HG02885 (cell line): ENCODE measurements around the gene CUEDC2.
"Not testable (repeated sequence)": the region's sequence is repeated elsewhere in the genome, so short reads cannot be mapped to it uniquely, and the experiment has no call there.

Source experiments
- ATAC-seq: cut with Tn5 transposase; IDR thresholded peaks from one replicate; pipeline ENCODE4 v1.9.1; 2021; ENCODE audit warnings: mild to moderate bottlenecking; ENCODE audit not compliant: unreplicated experiment, poor library complexity

CUEDC2 gene

DNA sequence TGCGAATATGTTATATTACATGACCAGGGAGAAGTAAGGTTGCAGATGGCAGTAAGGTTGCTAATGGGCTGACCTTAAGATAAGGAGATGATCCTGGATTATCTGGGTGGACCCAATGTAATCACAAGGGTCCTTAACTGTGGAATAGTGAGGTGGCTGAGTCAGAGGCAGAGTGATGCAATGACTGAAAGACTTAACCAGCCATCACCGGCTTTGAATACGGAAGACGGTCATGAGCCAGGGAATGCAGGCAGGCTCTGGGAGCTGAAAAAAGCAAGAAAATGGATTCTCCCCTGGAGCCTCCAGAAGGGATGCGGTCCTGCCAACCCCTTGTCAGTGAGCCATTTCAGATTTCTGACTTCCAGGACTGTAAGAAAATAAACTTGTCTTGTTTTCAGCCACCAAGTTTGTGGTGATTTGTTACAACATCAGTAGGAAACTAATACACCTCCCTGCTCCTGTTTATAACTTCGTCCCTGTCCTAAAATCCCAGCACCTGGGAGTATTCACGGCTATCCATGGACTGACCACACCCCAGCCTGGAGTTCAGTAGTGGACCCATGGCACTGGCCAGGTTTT, 23.6 kb upstream of the CUEDC2 start:
- no peak for ATAC-seq

DNA sequence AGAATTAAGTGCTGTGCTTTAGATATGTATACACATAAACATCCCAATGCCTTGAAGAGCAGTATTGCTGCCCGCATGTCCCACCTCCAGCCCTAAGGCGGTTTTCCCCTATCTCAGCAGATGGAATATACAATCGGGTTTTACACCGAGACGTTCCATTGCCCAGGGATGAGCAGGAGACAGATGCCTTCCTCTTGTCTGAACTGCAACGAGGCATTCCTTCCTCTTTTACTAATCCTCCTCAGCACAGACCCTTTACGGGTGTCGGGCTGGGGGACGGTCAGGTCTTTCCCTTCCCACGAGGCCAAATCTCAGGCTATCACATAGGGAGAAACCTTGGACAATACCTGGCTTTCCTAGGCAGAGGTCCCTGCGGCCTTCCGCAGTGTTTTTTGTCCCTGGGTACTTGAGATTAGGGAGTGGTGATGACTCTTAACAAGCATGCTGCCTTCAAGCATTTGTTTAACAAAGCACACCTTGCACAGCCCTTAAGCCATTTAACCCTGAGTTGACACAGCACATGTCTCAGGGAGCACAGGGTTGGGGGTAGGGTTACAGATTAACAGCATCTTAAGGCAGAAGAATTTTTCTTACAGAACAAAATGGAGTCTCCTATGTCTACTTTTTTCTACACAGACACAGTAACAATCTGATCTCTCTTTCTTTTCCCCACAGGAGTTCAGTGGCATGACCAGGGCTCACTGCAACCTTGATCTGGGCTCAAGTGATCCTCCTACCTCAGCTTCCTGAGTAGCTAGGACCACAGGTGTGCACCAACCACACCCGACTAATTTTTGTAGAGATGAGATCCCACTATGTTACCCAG, 22.5 kb upstream of the CUEDC2 start:
- not testable (repeated sequence) for ATAC-seq

DNA sequence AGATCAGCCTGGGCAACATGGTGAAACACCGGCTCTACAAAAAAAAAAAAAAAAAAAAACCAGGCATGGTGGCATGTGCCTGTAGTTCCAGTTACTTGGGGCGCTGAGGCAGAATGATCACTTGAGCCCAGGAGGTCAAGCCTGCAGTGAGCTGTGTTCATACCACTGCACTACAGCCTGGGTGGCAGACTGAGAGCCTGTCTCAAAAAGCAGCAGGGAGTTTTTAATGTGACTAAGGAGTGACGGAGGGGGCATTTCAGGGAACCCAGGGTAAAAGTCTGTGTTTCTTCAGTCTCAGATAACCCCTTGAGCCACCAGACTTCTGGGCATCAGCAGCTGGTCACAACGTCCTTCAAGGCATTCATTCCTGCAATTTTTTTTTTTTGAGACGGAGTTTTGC, 21.1 kb upstream of the CUEDC2 start:
- ATAC-seq = no peak

DNA sequence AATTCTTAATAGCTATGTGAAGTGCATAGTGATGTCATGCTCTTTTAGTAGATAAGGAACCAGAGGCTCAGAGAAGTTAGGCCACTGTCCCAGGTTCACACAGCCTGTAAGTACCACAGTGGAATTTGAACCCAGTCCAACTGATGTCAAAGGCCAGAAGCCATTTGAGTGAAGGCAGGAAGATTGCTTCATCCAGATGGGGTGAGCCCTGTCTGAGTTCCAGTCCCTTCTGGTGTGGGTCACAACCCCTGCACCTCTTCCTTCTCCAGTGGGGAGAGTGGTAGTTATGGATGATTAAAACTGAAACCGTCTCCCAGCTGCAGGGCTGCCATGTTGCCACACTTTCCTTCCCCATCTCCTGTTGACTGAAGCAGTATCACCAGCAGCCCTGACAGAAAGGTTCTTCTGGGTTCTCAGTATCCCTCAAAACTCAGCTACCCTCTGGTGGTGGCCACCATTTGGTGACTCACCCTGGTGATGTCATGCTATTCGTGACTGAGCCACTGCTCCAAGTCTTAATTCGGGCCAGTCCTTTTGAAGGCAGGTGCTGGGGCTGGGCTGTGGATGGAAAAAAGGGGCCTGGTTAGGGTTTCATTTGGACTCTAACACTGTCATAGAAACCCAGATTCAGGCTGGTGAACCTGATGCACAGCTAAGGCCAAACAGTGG, 20.4 kb upstream of the CUEDC2 start:
- no peak for ATAC-seq

DNA sequence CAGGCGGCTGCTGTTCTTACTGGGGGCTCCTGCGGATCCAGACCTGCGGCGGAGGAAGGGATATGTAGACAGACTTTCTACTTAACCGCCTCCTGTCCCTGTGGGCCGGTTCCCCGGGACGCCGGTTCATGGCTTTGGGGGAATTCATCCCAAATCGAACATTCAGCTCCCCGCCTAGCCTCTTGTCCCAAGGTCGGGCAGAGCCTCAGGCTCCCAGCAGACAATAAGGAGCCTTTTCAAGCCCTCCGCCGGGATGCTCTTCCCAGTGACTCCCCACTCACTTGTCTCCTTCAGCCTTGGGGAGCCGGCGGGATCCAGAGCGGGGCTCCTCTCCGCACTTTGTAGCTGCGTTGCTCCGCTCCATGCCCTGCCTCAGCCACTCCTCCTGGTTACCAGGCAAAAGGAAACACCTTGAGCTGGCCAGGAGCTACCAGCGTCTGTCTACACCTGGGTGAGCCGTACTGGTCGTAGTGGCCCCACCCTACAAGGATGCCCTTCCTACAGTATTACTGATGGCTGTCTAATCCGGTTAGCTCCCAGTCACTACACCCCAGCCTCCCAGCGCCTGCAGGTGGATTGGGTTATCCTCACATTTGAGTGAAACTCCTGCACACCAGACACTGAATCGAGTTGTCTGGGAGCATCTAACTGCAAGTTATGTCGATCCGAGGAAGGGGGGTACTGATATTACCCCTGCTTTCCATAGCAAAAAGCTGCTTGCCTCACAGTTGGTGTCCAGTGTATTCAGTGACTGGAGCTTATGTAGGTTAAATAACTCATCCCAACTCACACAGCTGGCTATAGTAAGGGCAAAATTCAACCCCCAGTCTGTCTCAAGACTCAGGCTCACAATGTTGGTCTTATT, 19.0 kb upstream of the CUEDC2 start, which contains the start of gene C10orf95:
Gene C10orf95, minus strand, starts transcription at position 439 of the 865 bp plus-strand sequence. CDS start 450 bp downstream, outside the sequence.
- ATAC-seq = no peak

DNA sequence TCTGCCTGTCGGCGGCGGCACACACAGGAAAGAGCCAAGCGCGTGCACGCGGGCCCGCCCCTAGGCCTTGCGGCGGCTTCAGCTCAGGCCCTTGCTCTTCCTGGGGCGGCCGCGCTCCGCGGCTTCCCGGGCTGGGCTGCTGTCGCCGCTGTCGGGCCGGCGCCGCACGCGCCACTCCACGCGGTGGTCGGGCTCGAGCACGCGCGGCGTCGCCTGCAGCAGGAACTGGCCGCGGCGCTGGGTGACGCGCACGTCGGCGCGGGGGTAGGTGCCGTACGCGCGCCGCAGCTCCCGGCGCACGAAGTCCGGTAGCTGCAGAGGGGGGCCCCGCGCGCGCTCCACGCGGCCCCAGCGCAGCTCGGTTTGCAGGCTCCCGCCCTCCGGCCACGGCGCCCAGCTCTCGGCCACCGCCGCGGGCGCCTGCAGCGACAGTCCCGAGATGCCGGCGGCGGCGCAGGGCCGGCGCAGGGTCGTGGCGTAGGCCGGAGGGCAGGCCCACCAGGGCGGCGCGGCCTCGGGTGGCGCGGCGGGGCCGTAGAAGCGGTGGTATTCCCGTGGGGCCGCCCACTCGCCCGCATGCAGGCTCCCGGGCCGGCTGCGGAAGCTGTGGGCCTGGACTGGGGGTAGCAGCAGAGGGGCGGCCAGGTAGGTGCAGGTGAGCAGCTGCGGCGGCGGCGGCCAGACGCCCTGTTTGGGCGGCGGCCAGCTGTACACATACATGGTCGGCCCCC, 18.2 kb upstream of the CUEDC2 start:
- peak; percentile 79 for ATAC-seq

DNA sequence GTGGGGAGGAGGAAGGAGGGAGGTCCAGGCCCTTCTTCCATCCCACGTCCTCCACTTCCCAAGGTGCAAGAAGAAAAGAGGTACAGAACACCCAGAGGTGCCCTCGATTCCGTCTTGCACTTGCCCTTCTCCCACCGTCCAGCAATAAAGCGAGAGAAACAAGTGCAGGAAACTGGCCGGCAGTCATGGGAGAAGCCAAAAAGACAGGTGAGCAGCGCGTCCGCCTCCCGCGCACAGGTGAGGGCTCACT, 17.7 kb upstream of the CUEDC2 start:
- ATAC-seq = peak; percentile 3

DNA sequence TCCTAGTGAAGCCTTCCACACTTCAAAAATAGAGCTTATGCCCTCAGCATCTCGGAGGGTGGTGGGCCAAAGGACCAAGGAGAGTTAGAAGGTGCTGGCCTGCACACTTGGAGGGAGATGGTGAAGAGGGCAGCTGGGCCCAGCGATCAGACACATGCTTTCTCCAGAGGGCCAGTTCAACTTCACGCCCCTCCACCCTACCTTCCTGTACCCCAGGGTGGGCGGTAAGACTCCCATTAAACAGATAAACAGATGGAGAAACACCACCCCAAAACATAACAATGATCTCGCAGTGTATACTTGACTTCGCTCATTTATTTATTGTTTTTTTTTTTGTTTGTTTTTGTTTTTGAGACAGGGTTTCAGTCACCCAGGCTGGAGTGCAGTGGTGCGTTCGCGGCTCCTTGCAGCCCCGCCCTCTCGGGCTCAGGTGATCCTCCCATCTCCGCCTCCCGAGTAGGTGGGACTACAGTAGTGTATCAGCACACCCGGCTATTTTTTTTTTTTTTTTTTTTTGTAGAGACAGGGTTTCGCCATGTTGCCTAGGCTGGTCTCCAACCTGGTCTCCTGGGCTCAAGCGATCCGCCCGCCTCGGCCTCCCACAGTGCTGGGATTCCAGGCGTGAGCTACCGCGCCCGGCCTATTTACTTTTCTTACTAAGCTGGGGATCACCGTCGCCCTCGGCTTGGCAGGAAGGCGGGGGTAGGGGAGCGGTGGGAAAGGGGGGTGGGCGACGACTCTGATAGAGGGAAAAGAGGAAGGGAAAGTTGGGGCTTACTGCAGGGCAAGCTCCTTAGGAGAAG, 17.1 kb upstream of the CUEDC2 start:
- ATAC-seq = peak; percentile 56

DNA sequence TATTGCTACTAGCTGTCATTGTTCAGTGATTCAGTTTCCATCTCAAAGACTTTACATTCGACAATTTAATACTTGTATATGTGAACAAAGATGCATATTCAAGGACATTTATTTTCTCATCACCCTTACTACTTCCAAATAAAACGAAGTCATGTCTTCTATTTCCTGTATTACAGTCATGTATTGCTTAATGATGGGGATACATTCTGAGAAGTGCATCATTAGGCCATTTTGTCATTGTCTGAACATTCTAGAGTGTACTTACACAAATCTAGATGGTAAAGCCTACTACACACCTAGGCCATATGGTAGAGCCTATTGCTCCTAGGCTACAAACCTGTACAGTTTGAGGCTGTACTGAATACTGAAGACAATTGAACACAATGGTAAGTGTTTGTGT, 12.5 kb upstream of the CUEDC2 start:
- ATAC-seq = no peak

DNA sequence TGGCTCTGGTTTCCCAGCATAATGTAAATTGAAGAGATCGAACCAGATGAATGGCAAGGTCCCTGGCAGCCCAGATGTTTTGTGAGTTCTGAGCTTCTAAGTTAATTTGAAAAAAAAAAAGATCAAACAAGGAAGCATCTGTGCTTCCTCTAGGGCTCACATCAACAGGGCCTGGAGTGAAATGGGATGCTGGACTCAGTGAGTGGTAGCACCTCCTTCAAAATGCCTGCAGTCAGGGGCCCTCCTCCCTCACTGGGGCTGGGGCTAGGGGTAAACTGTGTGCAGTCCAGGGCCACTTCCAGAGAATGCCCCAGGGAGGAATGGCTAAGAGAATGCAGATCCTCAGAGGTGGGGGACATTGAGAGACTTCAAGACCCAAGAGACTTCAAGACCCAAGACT, 6.0 kb upstream of the CUEDC2 start:
- no peak for ATAC-seq

DNA sequence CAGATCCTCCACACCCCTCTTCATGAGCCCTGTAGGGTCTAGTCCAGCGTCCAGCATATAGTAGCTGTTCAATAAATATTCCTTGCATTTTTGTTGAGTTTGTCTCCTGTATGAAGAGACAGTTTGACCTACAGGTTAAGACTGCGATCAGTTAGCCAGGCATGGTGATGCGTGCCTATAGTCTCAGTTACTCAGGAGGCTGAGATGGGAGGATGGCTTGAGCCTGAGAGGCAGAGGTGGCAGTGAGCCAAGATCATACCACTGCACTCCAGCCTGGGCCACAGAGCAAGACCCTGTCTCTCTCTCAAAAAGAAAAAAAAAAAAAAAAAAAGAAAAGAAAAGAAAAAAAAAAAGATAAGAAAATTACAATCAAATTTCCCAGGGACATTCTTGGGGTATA, 5.1 kb upstream of the CUEDC2 start:
- no peak for ATAC-seq

DNA sequence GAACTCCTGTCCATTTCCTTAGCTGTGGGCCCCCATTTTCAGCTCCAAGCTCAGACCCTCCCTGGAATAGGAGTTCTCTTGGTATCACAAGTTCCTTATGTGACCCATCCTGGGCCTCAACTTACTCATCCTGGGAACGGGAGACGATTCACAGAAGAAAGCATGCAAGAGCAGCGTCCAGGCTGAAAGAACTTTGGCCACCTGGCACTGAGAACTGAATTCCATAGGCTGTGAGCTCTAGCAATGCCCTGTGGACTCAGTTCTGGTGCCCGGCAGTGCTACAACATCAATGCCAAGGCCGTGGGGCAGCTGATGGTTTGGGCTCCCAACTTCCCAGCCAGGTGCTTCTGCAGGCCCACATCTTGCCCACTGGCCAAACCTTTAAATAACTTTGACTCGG, 3.9 kb upstream of the CUEDC2 start:
- no peak for ATAC-seq

DNA sequence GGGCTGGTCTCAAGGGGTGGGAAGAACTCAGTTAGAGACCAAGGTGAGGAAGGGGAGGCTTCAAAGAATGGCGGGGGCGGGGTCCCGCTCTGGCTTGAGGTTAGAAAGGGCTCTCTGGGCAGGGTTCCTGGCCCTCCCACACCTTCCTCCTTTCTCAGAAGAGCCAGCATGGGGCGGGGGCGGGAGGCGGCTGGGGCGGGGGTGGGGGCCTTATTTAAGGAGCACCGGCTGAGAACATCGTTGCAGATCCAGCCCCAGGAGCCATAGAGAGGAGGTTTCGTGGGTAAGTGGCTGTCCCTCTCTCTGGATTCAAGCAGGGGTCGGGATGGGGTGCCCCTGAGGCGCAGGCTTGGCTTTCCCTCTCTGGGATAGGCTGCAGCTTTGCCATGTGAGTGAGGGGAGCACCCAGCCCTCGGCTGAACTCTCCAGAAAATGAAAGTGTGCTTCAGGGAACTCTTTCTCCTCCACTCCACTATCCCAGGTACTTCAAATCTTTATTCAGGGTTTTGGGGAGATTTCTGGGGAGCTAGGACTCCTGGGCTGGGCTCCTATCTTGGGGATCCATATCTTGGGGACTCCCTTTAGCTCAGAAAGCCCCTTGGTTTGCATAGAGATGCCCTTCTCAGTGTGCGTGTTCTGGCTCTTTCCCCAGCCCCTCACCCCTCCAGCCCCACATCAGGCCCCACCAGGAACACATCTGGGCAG, 3.3 kb upstream of the CUEDC2 start:
- ATAC-seq = no peak

DNA sequence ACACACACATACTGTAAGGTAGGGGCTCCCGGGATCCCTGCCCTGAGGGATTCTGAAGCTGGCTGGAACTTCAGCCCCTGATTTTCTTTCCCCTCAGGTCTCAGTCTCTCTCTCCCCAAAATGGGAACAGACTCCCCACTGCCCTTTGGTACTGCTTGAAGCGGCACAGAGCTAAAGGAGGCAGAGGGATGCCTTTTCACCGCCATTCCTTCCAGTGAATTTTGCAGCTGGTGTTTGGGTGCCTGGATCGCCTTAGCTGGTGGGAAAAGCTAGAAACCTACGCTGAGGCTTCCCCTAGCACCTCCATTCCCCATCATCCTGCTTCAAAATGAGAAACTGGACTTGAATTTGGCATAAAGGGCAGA, 2.7 kb upstream of the CUEDC2 start:
- ATAC-seq = no peak

DNA sequence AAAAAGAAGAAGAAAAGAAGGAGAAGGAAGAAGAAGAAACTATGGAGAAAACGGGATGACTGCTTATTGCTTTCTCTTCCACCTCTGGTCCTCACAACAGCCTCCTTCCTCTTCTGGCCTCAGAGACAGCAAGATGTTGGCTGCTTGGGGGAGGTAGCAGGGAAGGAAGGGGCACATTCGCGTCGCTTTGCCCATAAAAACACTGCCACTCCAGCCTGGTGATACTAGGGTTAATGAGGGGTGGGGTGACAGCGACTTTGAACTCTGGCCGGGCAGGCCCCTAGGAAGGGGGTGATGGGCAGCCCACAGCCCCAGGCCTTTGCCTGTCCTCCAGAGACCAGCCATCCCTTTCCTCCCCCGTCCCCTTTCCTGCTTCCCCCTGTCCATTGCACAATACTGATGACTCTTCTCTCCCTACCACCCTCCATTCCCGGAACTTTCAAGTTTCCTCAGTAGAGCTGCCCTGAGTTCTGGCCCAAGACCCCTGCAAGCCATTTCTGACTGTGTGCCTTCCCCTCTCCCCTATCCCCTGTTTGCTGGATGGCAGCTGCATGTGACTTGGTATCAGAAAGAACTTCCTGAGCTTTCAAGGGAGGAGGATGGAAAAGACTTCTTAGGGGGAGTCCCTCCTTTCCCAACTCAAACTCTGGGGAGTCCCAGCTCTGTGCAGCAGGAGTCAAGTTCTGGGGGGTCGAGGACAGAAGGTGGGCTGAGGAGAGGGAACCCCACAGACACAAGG, 2.2 kb upstream of the CUEDC2 start:
- no peak for ATAC-seq

DNA sequence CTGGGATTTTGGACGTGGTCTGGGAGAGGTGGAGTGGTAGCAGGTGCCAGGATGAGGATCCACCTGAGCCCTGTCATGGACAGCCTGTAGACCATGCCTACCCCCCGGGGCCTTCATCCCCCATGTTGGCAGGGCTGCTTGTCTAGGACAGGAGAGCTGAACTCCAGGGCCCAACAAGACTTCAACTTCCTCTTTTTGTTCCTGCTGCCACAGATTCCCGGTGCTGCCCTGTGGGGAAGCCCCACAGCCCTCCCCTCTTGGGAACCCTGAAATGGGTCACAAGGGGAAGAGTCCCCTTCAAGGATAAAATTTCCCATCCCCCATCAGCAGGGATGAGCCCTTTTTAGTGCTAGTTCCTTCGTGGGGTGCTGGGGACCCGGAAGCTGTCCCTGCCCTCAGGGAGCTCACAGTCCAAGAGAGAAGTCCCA, 1.3 kb upstream of the CUEDC2 start:
- ATAC-seq = no peak

DNA sequence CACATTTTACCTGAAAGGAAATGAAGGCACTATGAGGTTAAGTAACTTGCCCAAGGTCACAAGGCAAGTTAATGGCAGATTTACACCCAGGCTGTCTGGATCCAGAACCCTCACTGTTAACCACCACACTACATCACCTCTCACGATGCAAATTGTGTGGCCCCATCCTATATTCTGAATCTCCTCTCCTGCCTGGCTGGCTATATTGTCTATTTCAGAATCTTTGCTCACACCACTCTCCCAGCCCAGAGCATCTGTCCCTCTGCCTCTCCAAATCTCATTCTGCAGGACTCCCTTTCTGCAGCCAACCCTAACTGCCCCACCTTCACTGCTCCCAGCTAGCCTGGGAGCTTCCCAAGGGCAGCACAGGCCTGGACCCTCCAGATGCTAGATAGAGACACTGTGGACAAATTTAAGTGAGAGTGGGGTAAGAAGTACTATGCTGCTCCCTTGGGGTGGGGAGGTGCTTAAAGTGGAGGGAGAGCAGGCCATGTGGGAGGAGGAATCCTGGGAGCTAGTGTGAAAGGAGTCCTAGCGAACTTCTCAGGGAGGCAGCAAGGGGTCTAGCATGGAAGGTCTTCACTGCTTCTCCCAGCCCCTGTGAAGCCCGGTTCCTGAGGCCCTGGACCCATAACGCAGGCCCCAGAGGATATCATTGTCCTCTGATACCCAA, 786 bp downstream of the CUEDC2 start:
- ATAC-seq = no peak

DNA sequence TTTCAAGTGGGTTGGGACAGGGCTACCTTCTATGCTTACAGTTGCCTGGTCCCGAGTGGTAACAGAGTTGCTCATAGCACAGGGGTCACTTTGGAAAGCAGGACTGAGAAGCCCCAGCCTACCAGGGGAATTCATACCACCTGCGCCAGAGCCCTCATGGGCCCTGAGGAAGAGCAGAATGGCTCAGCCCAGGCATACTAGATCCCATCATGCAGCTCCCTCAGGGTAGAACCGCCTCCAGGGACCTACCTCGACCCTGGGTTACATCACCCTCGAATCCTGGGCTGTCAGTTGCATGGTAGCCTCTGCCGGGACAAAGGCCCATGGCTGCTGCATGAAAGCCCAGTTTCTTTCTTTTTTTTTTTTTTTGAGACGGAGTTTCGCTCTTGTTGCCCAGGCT, 2.9 kb downstream of the CUEDC2 start:
- ATAC-seq = no peak
